Measurements from ENCODE around the gene MAN1C1. TPM values are rescaled to one million over a fixed set of nuclear protein-coding genes. Genes with fewer than 3 reads are reported as not detected.
A peak's percentile ranks its signal among the peaks of the same experiment; 100 is the strongest.

The MAN1C1 gene
- total and polyA plus RNA-seq, 4 donors = 2.8 to 32.2 (median 14.5) TPM

DNA sequence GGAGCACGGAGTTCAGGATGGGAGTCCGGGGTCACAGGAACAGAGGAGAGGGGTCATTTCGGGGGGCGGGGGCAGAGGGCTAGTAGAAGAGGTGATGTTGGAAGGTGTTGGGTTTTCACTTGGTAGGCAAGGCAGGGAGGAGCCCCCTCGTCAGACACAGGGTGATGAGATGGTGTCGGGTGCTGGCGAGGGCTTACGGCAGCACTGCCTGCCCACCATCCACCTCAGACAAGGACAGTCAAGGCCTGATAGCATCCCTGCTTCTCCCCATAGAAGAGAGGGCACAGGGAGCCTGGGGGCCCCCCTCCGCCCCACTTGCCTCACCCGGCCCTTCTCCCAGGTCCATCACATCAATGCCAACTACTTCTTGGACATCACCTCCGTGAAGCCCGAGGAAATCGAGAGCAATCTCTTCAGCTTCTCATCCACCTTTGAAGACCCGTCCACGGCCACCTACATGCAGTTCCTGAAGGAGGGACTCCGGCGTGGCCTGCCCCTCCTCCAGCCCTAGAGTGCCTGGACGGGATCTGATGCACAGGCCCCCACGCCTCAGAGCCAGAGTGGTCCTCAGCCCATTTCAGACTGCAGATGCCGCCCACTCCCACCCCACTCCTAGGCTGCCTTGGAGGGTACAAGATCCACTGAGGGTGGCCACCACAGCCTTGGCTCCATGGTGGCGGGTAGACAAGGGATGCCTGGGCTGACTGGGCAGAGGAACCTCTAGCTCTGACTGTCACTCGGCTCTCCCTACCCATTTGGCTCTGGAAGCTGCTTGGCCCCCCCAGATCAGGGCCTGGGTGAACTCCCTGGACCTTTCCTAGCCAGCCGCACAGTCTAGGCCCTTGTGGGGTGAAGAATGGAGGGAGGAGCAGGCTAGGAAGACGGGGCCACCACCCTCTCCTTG, 198.9 kb downstream of the MAN1C1 start:
- 88% methylated on average over 24 of the region's 24 CpGs for WGBS, 2 donors
- Histone ChIP-seq H3K27ac (ENCODE audit: low read depth in 1 of 2, low read length in 2 of 2) (no peak overlapping the region), H3K36me3 (ENCODE audit: control insufficient read depth in 1 of 2, insufficient read depth in 2 of 2, low read length in 1 of 2) (peaks cover 0 to 4% of the 10 kb centered on the region in 2 donors), H3K4me3 (ENCODE audit: low read length in 2 of 2) (no peak overlapping the region), H3K4me1 (ENCODE audit: control insufficient read depth in 1 of 2, insufficient read depth in 2 of 2, low read length in 2 of 2) (no peaks in the 10 kb centered on the region), H3K27me3 (ENCODE audit: control insufficient read depth in 1 of 2, insufficient read depth in 2 of 2, low read length in 1 of 2) (no peaks in the 10 kb centered on the region), H3K9me3 (ENCODE audit: control insufficient read depth, low read length) (no peaks in the 10 kb centered on the region)
- ATAC-seq (ENCODE audit: low FRiP score) (no peak), DNase-seq (no peak)
- intact Hi-C loops (cut with DNase I) = loop anchor here in 1 of 2 donors (5.0 kb wide), 1 partner anchor 568 kb away; the partner anchor contains the start of gene RSRP1

DNA sequence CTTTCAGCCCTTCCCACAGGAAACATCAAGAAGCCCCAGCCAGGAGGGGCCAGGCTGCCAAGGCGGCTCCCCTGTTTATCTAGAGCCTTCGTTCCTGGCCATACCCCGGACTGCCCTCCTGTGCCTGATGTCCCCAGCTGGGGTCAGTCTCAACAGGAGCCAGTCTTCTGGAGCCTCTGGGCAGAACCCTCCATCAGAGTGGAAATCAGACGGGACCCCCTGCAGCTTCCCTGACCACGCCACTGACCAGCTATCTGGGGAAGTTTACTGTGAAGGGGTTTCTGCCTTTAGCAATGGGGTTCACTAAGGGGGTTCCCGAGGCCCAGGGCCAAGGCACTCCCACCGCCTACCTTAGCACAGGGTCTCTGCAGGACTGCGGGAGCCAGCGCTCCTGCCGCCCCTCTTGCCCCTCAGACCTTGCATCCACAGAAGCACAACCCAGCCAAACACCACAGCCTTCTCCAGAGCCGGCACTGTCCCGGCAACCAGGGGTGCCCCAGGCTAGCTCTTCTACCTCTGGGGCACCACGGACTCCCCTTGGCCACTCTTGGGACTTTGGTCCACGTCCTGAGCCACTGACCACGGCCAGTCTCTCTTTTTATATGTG, 199.6 kb downstream of the MAN1C1 start:
- no peak overlapping the region for H3K27ac ChIP-seq (ENCODE audit: low read depth in 1 of 2, low read length in 2 of 2)
- WGBS, 2 donors = 83% methylated on average over 15 of the region's 15 CpGs
- no peaks in the 10 kb centered on the region for H3K9me3 ChIP-seq (ENCODE audit: control insufficient read depth, low read length)
- no peaks in the 10 kb centered on the region for H3K27me3 ChIP-seq (ENCODE audit: control insufficient read depth in 1 of 2, insufficient read depth in 2 of 2, low read length in 1 of 2)
- H3K36me3 ChIP-seq (ENCODE audit: control insufficient read depth in 1 of 2, insufficient read depth in 2 of 2, low read length in 1 of 2) = peaks cover 0 to 4% of the 10 kb centered on the region in 2 donors
- H3K4me1 ChIP-seq (ENCODE audit: control insufficient read depth in 1 of 2, insufficient read depth in 2 of 2, low read length in 2 of 2) = no peaks in the 10 kb centered on the region
- H3K4me3 ChIP-seq (ENCODE audit: low read length in 2 of 2) = no peak overlapping the region
- no peak for DNase-seq
- intact Hi-C loops (cut with DNase I) = loop anchor here in 1 of 2 donors (5.0 kb wide), 1 partner anchor 569 kb away; the partner anchor contains the start of gene RSRP1
- no peak for ATAC-seq (ENCODE audit: low FRiP score)

DNA sequence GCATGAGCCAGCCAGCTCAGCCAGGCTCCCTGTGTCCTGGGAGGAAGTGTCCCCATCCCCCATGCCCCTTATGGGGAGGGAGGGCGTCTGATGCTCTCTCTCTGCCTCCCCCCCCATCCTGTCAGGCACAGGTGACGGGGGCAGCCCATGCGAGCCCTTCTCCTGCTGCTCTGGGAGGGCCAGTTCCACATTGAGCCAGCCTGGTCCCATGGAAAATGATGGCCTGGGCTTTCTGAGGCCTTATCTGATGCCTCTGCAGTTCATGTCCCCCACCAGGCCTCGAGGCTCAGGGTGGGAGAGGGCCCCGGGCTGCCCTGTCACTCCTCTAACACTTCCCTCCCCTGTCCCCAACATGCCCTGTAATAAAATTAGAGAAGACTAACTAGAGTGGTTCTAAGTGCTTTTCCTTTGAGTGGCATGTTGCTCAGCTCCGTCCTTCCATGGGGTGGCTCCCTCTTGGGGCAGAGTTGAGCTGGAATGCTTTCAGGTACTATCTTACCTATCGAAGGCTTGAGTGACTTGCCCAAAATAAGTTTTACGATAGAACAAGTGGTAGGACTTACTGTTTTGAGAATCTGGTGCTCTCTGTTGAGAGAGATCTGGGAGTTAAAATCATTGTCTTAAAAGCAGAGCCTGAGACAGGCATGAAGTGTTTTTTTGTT, 201.4 kb downstream of the MAN1C1 start:
- Histone ChIP-seq H3K4me3 (ENCODE audit: low read length in 2 of 2) (no peak overlapping the region), H3K9me3 (ENCODE audit: control insufficient read depth, low read length) (no peaks in the 10 kb centered on the region), H3K36me3 (ENCODE audit: control insufficient read depth in 1 of 2, insufficient read depth in 2 of 2, low read length in 1 of 2) (peaks cover 0 to 4% of the 10 kb centered on the region in 2 donors), H3K27me3 (ENCODE audit: control insufficient read depth in 1 of 2, insufficient read depth in 2 of 2, low read length in 1 of 2) (no peaks in the 10 kb centered on the region), H3K27ac (ENCODE audit: low read depth in 1 of 2, low read length in 2 of 2) (no peak overlapping the region), H3K4me1 (ENCODE audit: control insufficient read depth in 1 of 2, insufficient read depth in 2 of 2, low read length in 2 of 2) (no peaks in the 10 kb centered on the region)
- intact Hi-C loops (cut with DNase I) = loop anchor here in 1 of 2 donors (5.0 kb wide), 1 partner anchor 571 kb away; the partner anchor contains the start of gene RSRP1
- ATAC-seq (ENCODE audit: low FRiP score) (no peak), DNase-seq (no peak)
- WGBS, 2 donors = 36 to 42% methylated on average over 8 of the region's 8 CpGs

DNA sequence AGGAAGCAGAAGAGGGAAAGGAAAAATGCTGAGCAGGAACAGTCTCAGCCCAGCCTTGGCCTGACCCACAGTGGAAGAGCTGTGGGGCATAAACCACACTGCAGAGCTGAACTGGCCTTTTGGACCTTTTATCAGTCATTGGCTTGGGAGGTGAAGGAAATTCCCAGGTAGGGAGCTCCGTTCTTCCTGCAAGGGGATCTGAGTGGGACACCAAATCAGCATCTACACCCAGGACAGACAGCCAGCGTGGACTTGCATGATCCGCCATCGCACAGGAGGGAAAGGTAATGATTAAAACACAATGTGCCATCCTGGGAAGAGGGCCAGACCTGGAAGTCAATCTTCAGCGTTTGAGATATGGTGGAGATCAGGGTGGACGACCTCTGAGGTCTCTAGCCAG, 202.0 kb downstream of the MAN1C1 start:
- H3K9me3 ChIP-seq (ENCODE audit: control insufficient read depth, low read length) = no peaks in the 10 kb centered on the region
- intact Hi-C loops (cut with DNase I) = loop anchor here in 1 of 2 donors (5.0 kb wide), 1 partner anchor 571 kb away; the partner anchor contains the start of gene RSRP1
- peak overlapping the region in 1 of 2 donors; percentile 13 for H3K27ac ChIP-seq (ENCODE audit: low read depth in 1 of 2, low read length in 2 of 2)
- H3K27me3 ChIP-seq (ENCODE audit: control insufficient read depth in 1 of 2, insufficient read depth in 2 of 2, low read length in 1 of 2) = no peaks in the 10 kb centered on the region
- 49 to 57% methylated on average over 6 of the region's 6 CpGs for WGBS, 2 donors
- ATAC-seq (ENCODE audit: low FRiP score) (no peak), DNase-seq (no peak)
- H3K4me3 ChIP-seq (ENCODE audit: low read length in 2 of 2) = no peak overlapping the region
- H3K4me1 ChIP-seq (ENCODE audit: control insufficient read depth in 1 of 2, insufficient read depth in 2 of 2, low read length in 2 of 2) = no peaks in the 10 kb centered on the region
- peaks cover 0 to 4% of the 10 kb centered on the region in 2 donors for H3K36me3 ChIP-seq (ENCODE audit: control insufficient read depth in 1 of 2, insufficient read depth in 2 of 2, low read length in 1 of 2)

DNA sequence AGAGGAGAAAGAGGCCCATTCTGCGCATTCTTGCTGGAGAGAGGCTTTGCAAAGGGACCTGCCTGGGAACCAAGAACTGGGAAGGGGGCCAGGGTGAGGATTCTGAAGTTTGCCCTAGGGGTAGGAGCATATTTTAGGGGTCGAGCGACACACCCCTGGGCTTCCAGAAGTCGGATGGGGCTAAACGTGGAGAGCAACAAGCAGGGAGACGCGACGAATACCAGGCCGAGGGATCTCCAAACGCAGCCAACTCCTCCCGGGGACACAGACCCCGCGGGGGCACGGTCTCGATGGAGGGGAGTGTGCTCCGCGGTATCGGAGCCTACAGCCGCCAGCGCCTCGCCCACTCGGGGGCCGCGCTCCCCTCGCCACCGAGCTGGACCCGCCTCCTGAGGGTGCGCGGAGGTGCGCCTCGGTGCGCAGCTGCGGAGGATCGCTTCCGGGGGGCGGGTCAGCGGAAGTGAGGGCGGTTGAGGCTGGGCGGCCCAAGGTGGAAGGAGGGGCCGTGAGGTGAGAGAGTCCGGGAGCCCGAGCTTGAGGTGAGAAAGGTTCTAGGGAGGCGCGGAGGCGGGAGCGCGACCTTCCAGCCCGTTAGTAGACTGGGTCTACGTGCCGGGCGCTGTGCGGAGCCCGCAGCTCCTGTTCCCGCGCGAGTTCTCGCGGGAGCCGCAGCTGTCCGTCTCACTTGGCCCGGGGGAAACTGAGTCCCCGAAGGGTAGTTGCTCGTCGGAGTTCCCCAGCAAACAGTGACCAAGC, 203.1 kb downstream of the MAN1C1 start, which contains the start of gene MTFR1L:
MTFR1L (plus strand) TSS at position 464 of the 756 bp plus-strand sequence. CDS start 3,151 bp downstream, outside the sequence.
- DNase-seq (peak; percentile 93 to 96), ATAC-seq (ENCODE audit: low FRiP score) (peak; percentile 94)
- Histone ChIP-seq H3K27ac (ENCODE audit: low read depth in 1 of 2, low read length in 2 of 2) (peak within 1 kb of the TSS in 1 of 2 donors; percentile 80), H3K36me3 (ENCODE audit: control insufficient read depth in 1 of 2, insufficient read depth in 2 of 2, low read length in 1 of 2) (no peaks in the 10 kb centered on the region), H3K4me3 (ENCODE audit: low read length in 2 of 2) (peak within 1 kb of the TSS; percentile 77 to 88), H3K27me3 (ENCODE audit: control insufficient read depth in 1 of 2, insufficient read depth in 2 of 2, low read length in 1 of 2) (no peaks in the 10 kb centered on the region), H3K4me1 (ENCODE audit: control insufficient read depth in 1 of 2, insufficient read depth in 2 of 2, low read length in 2 of 2) (no peaks in the 10 kb centered on the region), H3K9me3 (ENCODE audit: control insufficient read depth, low read length) (no peaks in the 10 kb centered on the region)
- 0 to 1% methylated on average over 53 to 64 of the region's 64 CpGs for WGBS, 2 donors
- intact Hi-C loops (cut with DNase I) = loop anchor here (5.0 kb wide), 2 partner anchors 178 to 572 kb away; partner anchors contain the start of genes PAFAH2 (in 2 of the 2) and RSRP1 (in 1 of the 2)

DNA sequence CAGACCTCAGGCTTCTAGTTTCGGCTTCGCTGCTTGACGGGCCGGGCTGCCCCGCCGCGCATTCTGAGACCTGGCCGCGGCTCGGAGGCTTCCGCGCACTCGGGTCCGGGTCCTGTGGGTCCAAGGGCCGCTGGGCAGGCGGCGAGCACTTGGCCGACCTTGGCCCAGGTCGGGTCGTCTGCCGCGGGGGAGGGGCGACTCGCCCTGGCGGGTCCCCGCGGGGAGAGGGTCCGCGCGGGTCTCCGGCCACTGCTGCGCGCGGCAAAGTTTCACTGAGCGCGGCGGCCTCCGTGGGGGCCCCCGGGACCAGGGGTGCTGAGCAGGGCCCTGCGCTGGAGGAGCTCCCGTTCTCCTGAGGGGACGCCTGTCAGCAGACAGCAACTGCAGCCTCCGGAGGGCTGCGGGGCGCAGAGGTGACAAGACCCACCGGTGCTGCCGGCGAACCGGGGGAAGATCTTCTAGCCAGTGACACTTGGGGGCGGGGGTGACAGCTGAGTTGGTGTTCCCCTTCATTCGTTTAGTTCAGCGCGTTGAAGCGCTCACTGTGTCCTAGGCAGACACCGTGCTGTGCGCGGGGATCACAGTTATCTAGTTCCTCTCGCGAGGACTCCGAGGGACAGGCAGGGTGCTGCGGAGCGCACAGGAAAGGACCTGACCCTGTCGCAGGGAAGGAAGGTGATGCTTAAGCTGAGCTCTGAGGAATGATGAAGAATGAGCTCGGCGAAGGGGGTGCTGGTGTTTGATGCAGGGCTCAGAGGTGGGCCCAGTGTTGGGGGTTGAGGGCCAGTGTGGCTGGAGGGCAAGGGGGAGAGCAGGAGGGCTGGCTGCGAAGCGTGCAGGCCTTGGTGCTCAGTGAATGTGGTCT, 203.9 kb downstream of the MAN1C1 start:
- DNase-seq (peak in 1 of 2 donors; percentile 75), ATAC-seq (ENCODE audit: low FRiP score) (peak; percentile 49)
- no peaks in the 10 kb centered on the region for H3K4me1 ChIP-seq (ENCODE audit: control insufficient read depth in 1 of 2, insufficient read depth in 2 of 2, low read length in 2 of 2)
- peak overlapping the region; percentile 77 to 88 for H3K4me3 ChIP-seq (ENCODE audit: low read length in 2 of 2)
- no peaks in the 10 kb centered on the region for H3K9me3 ChIP-seq (ENCODE audit: control insufficient read depth, low read length)
- no peaks in the 10 kb centered on the region for H3K36me3 ChIP-seq (ENCODE audit: control insufficient read depth in 1 of 2, insufficient read depth in 2 of 2, low read length in 1 of 2)
- H3K27ac ChIP-seq (ENCODE audit: low read depth in 1 of 2, low read length in 2 of 2) = peak overlapping the region in 1 of 2 donors; percentile 58
- intact Hi-C loops (cut with DNase I) = loop anchor here (5.0 kb wide), 1 partner anchor 177 kb away; the partner anchor contains the start of gene PAFAH2 (in 2 of the 2)
- 1% methylated on average over 64 to 67 of the region's 67 CpGs for WGBS, 2 donors
- no peaks in the 10 kb centered on the region for H3K27me3 ChIP-seq (ENCODE audit: control insufficient read depth in 1 of 2, insufficient read depth in 2 of 2, low read length in 1 of 2)

DNA sequence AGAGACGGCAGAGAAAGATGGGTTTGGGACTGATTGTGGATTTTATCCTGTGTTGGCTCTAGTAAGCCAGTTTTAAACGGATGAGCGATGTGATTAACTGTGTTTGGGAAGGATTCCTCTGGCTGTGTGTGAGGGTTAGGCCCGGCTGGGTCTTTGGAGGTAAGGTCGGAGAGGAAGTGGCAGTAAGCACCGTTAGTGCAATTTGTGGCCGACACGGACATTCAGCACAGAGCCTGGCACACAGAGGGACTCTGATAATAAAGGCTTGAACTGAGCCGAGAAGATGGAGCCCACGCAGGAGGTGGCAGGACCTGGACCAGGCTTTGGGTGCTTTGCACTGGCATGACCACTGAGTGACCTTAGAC, 204.5 kb downstream of the MAN1C1 start:
- Histone ChIP-seq H3K4me3 (ENCODE audit: low read length in 2 of 2) (peak overlapping the region in 1 of 2 donors; percentile 77), H3K36me3 (ENCODE audit: control insufficient read depth in 1 of 2, insufficient read depth in 2 of 2, low read length in 1 of 2) (no peaks in the 10 kb centered on the region), H3K27ac (ENCODE audit: low read depth in 1 of 2, low read length in 2 of 2) (peak overlapping the region in 1 of 2 donors; percentile 10), H3K27me3 (ENCODE audit: control insufficient read depth in 1 of 2, insufficient read depth in 2 of 2, low read length in 1 of 2) (no peaks in the 10 kb centered on the region), H3K9me3 (ENCODE audit: control insufficient read depth, low read length) (no peaks in the 10 kb centered on the region), H3K4me1 (ENCODE audit: control insufficient read depth in 1 of 2, insufficient read depth in 2 of 2, low read length in 2 of 2) (no peaks in the 10 kb centered on the region)
- no peak for ATAC-seq (ENCODE audit: low FRiP score)
- WGBS, 2 donors = 34 to 37% methylated on average over 10 of the region's 10 CpGs
- intact Hi-C loops (cut with DNase I) = loop anchor here (5.0 kb wide), 1 partner anchor 176 kb away; the partner anchor contains the start of gene PAFAH2 (in 2 of the 2)
- DNase-seq = no peak

Measured in aorta (tissue), 5 donors.